Progenitor cell of endocrine pancreas (in vitro differentiated cells): Measurements from ENCODE around the gene DDX23. TPM values are rescaled to one million over a fixed set of nuclear protein-coding genes. Genes with fewer than 3 reads are reported as not detected.
A peak's percentile ranks its signal among the peaks of the same experiment; 100 is the strongest.

Source experiments
- DNase-seq: peaks from one replicate; pipeline ENCODE4 v3.0.0; 2021; ENCODE audit warnings: low spot score; ENCODE audit not compliant: unreplicated experiment
- H3K27ac Mint-ChIP-seq: 2 replicates; pipeline ENCODE4 v1.8.0; 2021; ENCODE audit warnings: mild to moderate bottlenecking, moderate library complexity, mixed read lengths
- H3K27me3 Mint-ChIP-seq: 2 replicates; pipeline ENCODE4 v1.8.0; 2021; ENCODE audit warnings: mixed read lengths
- H3K36me3 Mint-ChIP-seq: 2 replicates; pipeline ENCODE4 v1.8.0; 2022; ENCODE audit warnings: mixed read lengths; ENCODE audit not compliant: insufficient read depth
- H3K4me1 Mint-ChIP-seq: 2 replicates; pipeline ENCODE4 v1.8.0; 2021; ENCODE audit warnings: low read depth, mixed read lengths
- H3K4me3 Mint-ChIP-seq: 2 replicates; pipeline ENCODE4 v1.8.0; 2021; ENCODE audit warnings: low read depth, mild to moderate bottlenecking, moderate library complexity, mixed read lengths
- H3K9me3 Mint-ChIP-seq: 2 replicates; pipeline ENCODE4 v1.8.0; 2021; ENCODE audit warnings: low read depth, mixed read lengths
- CTCF ChIP-seq: fragments of 200-600 bp; sonication (generic); IDR thresholded peaks from one replicate; pipeline ENCODE4 v1.5.0; 2021; ENCODE audit warnings: antibody characterized with exemption, mild to moderate bottlenecking; ENCODE audit not compliant: unreplicated experiment
- total RNA-seq: library from RNA; stranded (reverse); gene quantifications from 2 replicates; pipeline ENCODE4 v1.2.1, GENCODE V29; 2021

Gene DDX23
- total RNA-seq, 1 donor from 2014 or later, result 129 TPM

- TF ChIP-seq CTCF, result no peak
- DNase-seq, result no peak
- no peak overlapping the region for H3K27ac Mint-ChIP-seq
- H3K4me3 Mint-ChIP-seq, result no peak overlapping the region
- H3K27me3 Mint-ChIP-seq, result no peaks in the 10 kb centered on the region
- H3K4me1 Mint-ChIP-seq, result peaks cover 11% of the 10 kb centered on the region
- no peaks in the 10 kb centered on the region for H3K36me3 Mint-ChIP-seq
- H3K9me3 Mint-ChIP-seq, result no peaks in the 10 kb centered on the region
These were observed 58.3 kb downstream of the DDX23 start for GRCh38 chr12:48793696-48794095.

GRCh38 chr12:48789858-48790326 lies 62.1 kb downstream of the DDX23 start:
- Mint-ChIP-seq H3K27ac (peak overlapping the region; percentile 97), H3K27me3 (no peaks in the 10 kb centered on the region), H3K36me3 (no peaks in the 10 kb centered on the region), H3K9me3 (no peaks in the 10 kb centered on the region), H3K4me3 (peak overlapping the region; percentile 94), H3K4me1 (peaks cover 31% of the 10 kb centered on the region)
- no peak for TF ChIP-seq CTCF
- DNase-seq, result no peak

GRCh38 chr12:48788854-48789775 lies 62.8 kb downstream of the DDX23 start, which contains the start of gene ADCY6:
TSS of gene ADCY6 (minus strand) at chr12:48789089. CDS start at chr12:48783434, 5,655 bp downstream.
- peak within 1 kb of the TSS; percentile 94 for H3K4me3 Mint-ChIP-seq
- H3K4me1 Mint-ChIP-seq, result peaks cover 33% of the 10 kb centered on the region
- peak within 1 kb of the TSS; percentile 97 for H3K27ac Mint-ChIP-seq
- no peak for TF ChIP-seq CTCF
- H3K36me3 Mint-ChIP-seq, result no peaks in the 10 kb centered on the region
- no peaks in the 10 kb centered on the region for H3K9me3 Mint-ChIP-seq
- H3K27me3 Mint-ChIP-seq, result no peaks in the 10 kb centered on the region
- peak; percentile 81 for DNase-seq

- H3K27me3 Mint-ChIP-seq, result no peaks in the 10 kb centered on the region
- H3K4me1 Mint-ChIP-seq, result peaks cover 33% of the 10 kb centered on the region
- H3K27ac Mint-ChIP-seq, result peak overlapping the region; percentile 96
- TF ChIP-seq CTCF, result no peak
- H3K9me3 Mint-ChIP-seq, result no peaks in the 10 kb centered on the region
- H3K36me3 Mint-ChIP-seq, result peaks cover under 1% of the 10 kb centered on the region
- peak overlapping the region; percentile 94 for H3K4me3 Mint-ChIP-seq
- no peak for DNase-seq
These were observed 63.5 kb downstream of the DDX23 start for GRCh38 chr12:48788524-48788853.

- H3K27ac Mint-ChIP-seq, result peak overlapping the region; percentile 96
- H3K4me3 Mint-ChIP-seq, result peak overlapping the region; percentile 94
- no peaks in the 10 kb centered on the region for H3K27me3 Mint-ChIP-seq
- TF ChIP-seq CTCF, result no peak
- peaks cover 3% of the 10 kb centered on the region for H3K36me3 Mint-ChIP-seq
- H3K4me1 Mint-ChIP-seq, result peaks cover 33% of the 10 kb centered on the region
- no peaks in the 10 kb centered on the region for H3K9me3 Mint-ChIP-seq
- no peak for DNase-seq
These were observed 64.0 kb downstream of the DDX23 start for GRCh38 chr12:48787791-48788523.
